HG03571 (cell line): ENCODE results near the gene L3MBTL3.
"Not testable (repeated sequence)": the region's sequence is repeated elsewhere in the genome, so short reads cannot be mapped to it uniquely, and the experiment has no call there.

ENCODE experiments used
- ATAC-seq: cut with Tn5 transposase; IDR thresholded peaks from one replicate; pipeline ENCODE4 v1.9.1; 2021; ENCODE audit not compliant: unreplicated experiment

Gene L3MBTL3

DNA sequence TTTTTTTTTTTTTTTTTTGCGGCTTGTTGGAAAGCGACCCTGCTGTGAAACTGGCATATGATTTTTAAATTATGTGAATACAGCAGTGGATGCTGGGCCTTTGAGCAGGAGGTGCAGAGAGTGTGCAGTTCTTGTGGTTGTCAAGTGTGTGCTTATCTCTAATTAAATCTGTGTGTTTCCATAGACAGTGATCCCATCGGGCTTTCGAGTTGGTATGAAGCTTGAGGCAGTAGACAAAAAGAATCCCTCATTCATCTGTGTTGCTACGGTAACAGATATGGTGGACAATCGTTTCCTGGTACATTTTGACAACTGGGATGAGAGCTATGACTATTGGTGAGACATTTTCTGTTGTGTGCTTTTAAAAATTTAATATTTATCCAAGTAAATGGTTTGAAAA, 52.4 kb downstream of the L3MBTL3 start:
- no peak for ATAC-seq

DNA sequence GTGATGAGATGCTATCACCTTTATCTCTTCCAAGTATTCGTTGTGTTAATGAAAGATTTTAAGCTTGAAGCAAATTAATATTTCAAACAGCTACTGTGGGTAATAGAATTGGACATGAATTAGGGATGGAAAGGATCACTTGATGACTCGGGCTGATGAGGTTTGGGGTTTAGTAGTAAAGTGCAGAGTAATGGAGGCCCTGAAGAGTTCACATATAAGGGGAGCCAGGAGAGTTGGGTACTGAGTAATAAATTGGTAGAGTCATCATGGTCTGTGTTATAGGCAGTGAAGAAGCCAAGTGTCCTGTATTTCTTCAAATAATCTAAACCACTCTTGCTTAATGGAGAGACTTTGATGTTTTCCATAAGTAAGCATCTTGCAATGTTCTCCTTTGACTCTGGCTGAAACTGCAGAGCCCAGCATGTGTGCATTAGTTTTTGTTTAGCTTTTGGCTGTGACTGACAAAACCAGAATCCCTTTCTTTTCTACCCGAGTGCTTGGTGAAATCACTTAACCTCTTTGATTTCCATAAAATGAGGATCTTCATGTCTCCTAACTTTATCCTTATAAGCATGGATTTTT, 57.6 kb downstream of the L3MBTL3 start:
- ATAC-seq = no peak

DNA sequence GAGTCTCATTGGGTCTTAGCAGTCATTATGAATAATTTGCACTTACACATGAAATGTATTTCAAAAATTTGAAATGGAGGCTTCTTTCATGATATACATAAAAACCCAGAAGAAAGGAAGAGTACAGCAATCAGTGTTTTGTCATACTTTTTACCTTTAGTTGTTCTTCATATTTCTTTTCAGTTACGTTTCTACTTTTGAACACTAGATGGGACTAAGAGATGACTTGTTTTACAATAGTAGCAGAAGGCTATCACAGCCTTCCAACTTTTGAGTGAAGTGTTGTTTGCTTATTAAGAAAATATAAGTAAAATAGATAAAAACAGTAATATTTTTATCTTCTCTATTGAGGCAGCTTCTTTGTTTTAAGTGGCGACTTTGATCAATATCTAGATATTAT, 58.1 kb downstream of the L3MBTL3 start:
- no peak for ATAC-seq

DNA sequence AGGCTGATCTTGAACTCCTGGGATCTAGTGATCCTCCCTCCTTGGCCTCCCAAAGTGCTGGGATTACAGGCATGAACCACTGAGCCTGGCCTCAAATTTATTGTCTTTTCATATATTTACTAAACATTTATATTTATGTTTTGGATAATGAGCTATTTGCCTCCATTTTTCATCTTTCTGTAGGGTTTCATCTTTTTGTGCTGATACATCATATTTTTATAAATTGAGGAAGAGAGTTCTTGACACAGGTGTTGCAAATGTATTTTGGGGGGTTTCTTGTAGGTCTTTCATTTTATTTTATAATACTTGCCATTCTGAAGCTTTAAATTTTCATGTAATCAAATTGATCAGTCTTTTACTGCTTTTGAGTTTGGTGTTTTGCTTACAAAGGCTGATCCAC, 72.4 kb downstream of the L3MBTL3 start:
- no peak for ATAC-seq

DNA sequence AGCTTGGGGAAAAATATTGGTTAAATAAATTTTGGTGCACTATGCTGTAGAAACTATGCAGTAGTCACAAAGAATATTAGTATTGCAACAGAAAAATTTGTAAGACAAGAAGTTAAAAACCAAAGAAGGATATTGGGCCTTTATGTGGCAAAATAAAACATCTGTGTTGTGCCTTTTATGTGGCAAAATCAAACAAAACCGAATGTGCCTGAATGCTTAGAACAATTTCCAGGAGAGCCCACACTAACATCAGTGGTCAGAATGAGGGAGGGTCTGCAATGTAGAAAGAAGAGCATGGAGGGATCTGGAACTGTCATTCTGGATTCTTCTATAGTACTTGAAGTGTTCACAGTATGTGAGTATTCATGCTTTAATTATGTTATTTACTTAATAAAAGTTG, 75.2 kb downstream of the L3MBTL3 start:
- no peak for ATAC-seq

DNA sequence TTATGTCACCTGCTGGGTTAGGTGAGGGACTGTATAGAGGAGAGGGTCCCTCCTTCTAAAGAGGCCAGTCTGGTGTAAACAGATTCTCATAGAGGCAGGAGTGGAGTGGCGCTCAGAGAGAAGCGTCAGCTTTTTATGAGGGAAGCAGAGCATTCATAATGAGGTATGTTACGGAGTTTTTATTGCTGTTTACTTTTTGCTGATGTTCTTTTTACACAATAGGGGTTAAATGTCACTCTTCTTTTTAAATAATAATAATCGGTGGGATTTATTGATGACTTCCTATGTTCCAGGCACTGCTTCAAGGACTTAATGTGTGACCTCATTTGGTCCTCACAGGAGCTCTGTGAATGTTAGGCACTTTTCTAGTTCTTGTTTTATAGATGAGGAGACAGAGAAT, 79.9 kb downstream of the L3MBTL3 start:
- ATAC-seq = no peak

DNA sequence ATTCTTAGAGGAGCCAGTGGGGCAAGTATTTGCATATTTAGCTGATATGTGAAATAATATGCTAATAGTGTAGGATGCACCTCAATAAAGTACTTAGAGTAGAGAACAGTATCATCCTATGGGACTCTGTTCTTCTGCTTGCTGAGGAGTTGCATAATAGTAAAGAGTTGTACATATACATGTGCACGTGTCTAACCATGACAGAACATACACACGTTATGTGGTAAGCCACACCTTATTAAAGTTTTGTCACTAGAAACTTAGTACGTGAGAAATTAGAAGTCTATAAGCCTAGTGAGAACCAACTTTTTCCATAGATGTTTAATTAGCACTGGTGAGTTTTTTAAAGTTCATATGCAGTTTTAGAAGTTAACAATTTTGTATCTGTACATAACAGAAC, 80.7 kb downstream of the L3MBTL3 start:
- ATAC-seq = no peak

DNA sequence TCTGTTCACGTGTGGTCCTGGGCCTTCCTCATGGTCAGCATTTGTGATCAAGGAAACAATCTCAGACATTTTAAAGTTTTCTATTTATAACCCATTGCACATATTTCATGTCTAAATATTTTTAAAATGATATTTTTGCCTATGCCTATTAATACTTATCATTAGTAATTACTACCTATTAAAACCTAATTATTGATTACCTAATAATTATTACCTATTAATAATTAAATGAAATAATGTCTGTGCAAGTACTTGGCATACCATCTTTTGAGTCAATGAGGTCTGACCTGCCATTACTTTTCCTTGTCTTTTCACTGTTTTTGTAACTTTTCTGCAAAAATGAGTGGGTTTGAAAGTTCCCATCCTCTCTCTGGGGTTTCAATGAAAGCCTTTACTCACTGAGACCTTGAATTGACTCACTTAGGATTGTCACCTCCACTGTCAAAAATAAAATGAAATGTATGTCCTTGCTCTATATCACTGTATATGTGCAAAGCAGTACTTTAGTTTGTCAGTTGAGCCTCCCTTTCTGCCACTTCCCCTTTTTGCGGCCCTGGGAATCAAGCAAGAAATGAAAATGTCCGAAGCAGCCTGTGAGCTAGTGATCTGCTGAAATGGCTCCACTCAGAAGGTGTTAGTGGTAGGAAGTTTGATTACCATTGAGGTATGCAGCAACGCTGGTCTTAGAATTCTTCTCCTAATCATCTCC, 87.8 kb downstream of the L3MBTL3 start:
- ATAC-seq = peak; percentile 85

DNA sequence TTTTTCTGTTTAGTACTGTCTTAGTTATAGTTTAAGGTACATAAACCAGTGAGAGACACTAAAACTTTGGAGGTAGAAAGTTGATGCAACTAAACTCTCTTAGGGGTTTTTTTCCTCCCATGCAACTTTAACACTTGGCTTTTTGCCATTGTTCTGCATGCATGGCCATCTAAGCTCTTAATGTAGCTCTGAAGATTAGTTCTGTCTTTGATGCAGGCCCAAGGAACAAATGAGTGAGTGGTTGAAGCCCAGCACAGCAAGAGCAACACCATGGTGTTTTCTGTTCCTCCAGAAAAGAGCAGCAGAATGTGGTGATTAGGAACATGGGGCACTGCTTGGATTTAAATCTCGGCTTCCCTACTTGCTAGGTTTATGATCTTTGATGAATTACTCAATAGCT, 89.3 kb downstream of the L3MBTL3 start:
- ATAC-seq = no peak

DNA sequence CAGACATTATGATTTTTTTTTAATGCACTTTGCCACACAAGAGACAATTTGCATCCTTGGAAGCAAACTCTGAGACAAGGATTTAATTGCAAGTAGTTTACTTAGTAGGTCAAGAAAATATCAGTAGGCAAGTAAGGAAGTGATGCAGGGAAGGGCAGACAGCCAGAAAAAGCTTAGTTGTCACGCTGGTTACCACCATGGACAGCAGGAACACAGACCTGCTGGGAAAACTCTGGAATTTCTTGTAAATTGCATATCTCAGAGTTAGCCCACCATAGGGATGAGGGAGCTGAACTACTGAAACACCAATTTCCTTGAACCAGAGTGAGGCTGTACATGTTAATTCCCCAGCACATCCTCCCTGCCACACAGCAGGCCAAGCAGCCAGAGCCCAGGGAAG, 92.7 kb downstream of the L3MBTL3 start:
- no peak for ATAC-seq

DNA sequence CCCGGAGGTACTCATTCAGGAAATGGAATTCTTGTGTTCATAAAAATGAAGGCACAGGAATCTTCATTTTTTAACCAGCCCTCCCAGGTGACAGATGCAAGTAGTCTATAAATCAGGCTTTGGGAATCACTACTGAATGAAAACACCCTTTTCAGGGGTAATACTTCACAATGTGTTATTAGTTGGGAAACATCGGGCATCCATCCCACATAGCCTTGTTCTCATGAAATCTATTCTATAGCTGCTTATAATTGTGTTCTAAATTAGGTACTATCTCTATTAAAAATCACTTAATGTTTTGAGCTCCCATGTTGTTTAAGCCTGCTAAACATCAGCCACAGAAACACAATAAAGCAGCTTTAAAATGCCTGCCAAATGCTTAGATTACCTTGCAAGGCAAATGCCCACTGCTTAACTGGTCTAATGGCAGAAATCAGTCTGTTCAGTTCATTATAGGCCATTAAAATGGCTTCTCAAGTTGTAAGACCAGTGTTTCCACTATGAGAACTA, 94.9 kb downstream of the L3MBTL3 start:
- ATAC-seq = no peak

DNA sequence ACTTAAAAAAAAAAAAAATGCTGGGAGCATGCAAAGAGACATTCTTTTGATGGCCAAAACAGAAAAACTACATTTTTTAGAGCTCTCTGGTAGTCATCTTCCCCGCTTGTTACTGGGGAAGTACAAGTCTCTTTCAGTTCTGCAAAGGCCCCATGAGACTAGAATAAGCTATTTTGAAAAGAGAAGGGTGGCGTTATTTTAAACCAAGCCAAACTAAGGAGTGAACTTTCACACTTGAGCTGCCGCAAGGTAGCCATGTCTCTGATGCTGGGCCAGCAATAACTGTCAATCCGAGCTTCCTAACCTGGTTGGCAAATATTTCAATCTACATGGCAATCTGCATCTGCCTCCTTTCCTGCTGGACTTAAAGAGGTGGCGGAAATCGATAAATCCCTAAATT, 96.7 kb downstream of the L3MBTL3 start:
- ATAC-seq = peak; percentile 82

DNA sequence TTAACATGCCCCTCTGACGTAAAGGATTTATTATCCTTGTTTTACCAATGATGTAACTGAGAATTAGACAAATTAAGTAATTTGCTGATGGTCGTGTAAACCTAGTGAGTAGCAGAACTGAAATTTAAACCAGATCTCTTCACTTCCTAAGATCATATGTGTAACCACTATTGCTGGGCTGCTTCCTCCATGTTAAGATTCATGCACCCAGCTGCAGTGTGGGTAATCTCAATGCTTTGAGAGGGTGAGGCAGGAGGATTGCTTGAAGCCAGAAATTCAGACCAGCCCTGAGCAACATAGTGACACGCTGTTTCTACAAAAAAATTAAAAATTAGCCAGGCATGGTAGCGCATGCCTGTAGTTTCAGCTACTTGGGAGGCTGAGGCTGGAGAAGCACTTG, 97.9 kb downstream of the L3MBTL3 start:
- ATAC-seq = peak; percentile 37

DNA sequence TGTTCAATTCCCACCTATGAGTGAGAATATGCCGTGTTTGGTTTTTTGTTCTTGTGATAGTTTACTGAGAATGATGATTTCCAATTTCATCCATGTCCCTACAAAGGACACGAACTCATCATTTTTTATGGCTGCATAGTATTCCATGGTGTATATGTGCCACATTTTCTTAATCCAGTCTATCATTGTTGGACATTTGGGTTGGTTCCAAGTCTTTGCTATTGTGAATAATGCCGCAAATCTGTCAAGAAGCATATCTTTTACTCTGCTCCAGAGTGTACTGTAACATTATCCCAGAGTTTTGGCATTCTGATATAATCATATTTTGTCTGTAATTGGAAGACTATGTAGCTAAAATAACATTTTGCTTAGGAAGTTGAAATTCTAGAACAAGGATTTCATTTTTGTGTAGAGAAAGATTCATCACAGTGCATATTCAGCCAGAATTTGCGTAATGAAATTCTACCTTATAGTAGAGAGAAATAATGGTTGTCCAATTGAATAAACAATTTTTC, 98.9 kb downstream of the L3MBTL3 start:
- ATAC-seq = not testable (repeated sequence)

DNA sequence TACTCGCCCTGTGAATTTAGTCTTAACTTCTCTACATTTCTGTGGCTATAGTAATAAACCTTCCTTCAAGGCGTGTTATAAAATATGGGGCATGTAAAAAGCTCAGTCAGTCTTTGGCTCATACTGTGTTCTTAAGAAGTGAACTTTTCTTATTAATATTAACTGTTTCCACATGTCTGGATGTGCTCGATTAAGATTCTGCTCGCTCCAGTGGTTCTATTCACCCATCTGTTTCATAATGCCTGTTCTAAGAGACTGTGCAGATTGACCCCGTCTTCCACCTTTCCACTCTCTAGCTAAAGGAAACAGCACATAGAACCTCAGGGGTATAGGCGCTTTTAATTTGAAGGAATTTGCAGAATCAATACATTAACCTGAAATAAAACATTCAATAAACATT, 99.9 kb downstream of the L3MBTL3 start:
- ATAC-seq = peak; percentile 54

DNA sequence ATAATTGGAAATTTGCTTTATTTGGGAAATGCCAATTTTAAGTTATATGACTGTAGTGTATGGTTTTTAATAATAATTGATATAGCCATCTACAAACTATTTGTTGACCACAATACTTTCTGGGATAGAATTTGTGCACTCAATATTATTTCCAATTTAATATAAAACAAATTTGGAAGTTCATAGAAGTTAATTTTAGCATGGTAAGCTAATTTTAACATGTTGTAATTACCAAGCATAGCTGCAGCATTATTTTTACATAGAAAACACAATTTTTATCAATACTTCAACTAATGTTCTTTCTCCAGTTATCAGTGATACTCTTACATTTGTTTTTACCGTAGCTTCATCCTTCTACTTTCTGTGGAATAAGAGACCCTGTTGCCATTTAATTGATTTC, 100.8 kb downstream of the L3MBTL3 start:
- no peak for ATAC-seq

DNA sequence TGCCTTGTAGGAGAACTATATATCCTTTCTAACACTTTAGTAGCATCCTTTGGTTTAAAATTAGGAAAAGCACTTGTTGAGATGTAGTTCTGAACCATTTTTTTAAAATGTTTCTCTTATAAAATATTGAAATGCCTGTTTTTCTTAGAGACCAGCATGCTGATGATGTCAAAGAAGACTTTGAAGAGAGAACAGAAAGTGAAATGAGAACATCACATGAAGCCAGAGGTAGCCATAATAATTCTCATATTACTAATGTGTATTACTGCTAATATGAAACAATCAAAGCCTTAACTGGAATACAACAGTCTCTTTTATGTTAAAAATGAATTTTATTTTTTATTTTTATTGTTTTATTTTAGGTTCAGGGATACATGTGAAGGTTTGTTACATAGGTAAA, 102.3 kb downstream of the L3MBTL3 start:
- ATAC-seq = no peak

DNA sequence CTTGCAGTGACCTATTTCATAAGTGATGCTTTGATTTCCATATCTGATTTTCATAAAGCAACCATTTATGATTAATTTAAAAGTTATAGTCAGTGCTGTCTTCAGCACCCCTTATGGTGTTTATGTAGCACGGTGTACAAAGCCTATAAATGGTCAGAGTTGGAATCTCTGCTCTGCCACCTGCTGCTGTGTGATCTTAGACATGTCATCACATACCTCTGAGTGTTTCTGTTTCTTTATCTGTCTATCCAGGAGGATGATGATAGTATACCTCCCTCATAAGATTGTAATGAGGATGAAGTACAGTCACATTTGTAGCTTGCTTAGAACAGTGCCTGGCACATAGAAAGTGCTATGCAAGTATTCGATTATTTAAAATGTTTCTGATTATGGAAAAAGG, 103.9 kb downstream of the L3MBTL3 start:
- no peak for ATAC-seq

DNA sequence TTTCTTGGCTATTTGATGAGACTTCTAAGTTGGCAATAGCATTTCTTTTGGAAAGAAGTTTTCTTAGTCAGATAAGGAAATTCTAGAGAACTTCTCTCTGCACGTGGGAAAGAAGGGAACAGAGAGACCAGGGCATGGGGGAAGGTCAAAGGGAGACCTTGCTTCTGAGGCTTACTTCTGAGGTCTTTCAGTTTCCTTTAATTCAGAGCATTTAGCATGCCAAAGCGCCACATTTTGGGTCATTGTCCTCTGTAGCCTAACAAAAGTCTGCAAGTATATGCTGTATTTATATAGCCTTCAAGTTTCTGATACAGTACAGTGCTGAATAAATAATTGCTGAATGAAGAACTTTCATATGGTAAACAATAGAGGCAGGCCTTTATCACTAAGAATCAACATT, 108.8 kb downstream of the L3MBTL3 start:
- ATAC-seq = no peak

DNA sequence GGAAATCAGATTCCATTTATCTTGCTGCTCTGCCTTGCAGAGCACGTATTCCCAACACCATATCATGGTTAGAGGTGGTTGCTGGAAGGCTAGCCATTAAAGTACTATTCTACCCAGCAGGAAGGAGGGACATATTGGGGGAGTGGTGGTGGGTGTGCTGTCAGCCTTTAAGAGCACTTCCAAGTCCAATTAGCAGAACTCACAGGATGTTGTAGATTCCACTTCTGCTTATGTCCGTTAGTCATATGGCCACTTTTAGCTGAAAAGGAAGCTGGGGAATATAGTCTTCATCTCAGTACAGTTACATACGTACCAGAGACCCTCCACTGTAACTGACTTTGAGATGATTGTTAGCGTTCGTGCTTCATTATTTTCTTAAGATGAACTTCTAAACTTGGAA, 109.9 kb downstream of the L3MBTL3 start:
- no peak for ATAC-seq

DNA sequence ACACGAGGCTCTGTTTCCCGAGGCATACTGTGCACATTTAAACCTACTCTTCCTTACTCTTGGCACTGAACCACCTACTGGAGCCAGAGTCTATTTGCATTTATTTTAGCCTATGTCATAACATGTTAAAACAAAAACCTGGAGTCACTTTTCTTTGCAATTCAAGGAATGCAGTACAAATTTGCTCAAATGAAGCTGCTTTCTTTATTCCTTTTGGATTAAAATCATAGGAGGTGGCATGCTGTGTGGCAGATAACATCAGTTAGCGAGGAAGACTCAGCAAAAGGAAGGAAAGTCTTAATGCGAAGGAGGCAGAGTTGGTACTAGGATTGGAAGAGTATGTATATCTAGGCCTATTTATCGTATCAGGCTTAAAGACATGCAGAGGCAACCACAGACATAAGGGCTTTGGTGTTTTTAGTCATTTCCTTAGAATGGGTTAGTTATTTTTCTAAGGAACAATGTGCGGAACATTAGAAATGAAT, 111.4 kb downstream of the L3MBTL3 start:
- no peak for ATAC-seq

DNA sequence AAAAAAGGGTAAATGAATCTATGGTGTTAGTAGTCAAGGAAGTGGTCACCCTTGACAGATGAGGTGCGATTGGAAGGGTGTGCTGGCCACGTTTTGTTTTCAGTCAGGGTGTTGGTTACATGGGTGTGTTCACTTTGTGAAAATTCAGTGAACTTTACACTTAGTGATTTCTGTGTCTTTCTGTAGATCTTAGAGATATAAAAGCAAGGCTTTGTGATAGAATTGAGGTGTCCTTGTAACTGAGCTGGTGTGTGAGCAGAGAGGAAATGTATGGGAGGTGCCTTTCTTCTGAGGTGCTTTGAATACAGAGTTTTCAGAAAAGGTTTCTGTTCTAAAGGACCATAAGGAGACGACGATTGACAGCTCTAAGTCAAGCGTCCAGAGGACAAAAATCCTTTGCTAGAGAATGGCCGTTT, 113.9 kb downstream of the L3MBTL3 start:
- ATAC-seq = peak; percentile 77
